ENCODE results near the gene MISP.

- TF ChIP-seq JUN (IDR thresholded peaks at IDR 0.05) (no peak), CHD2 (IDR thresholded peaks at IDR 0.05; ENCODE audit: low read length, partially characterized antibody) (no peak), CTCF (IDR thresholded peaks at IDR 0.05) (no peak), E2F6 (IDR thresholded peaks at IDR 0.05; ENCODE audit: borderline replicate concordance, low read depth) (no peak), MAX (IDR thresholded peaks at IDR 0.05) (no peak), EP300 (IDR thresholded peaks at IDR 0.05) (no peak)
Observed at GRCh38 chr19:810077-810855, 59.4 kb downstream of the MISP start.
